A204.1 (cell line): Measurements from ENCODE around the gene TEP1.

Experiments
- FAIRE-seq: peaks from 2 replicates; lab custom pipeline; 2012; peaks lifted over from hg19 to GRCh38; lab: Jason Lieb, UNC

The TEP1 gene

DNA sequence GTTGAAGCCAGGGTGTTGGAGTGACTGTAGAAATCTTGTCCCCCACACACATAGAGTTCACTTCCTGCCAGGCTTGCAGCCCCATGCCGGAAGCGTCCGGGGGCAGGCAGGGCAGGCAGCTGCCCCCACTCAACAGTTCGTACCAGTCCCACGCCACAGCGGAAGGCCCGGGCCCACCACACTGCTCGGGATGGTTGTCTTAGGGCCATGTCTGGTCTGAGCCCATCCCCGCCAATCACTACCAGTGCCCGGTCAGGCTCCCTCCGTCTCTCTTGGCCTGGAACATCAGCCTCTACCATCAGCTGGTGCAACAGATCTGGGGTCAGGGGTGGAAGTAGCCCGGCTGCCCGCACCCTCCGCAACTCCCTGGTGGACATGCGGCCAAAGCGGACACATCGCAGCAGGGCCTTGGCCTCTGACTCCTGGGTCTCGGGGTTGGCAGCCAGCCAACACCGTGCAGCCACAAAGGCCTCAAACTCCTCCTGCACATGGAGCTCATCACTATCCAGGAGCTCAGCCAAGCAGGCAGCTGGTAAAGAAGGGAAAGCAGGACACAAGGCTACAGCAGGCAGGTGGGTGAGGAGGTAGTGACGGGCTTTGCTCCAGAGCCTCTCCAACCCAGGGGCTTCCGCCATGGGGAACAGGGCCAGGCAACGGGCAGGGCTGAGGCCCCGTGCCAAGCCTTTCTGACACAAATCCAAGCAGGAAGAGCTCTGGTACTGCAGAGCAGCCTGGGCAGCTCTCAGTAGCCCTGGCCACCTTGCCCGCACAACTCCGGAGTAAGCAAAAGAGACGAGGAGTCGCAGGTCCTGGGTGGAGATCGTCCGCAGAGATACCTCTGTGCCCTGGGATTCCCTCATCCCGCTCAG, 16.7 kb upstream of the TEP1 start:
- FAIRE-seq: no peak

DNA sequence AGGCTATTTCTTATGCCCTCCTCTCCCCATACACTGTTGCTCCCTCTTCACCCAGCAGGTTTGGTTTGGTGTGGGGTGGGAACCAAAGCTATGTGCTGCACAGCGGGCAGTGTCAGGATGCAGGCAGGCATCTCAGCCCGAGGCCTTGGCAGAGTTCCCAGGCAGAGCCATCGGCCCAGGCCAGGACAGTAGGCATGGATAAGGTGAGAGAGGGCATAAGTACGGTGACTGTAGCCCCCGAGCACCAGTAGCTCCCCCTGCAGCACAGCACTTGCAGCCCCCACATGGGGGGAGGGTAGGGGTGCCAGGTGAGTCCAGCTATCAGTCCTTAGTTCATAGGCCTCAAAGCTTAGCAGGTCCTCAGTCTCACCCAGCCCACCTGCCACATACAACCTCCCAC, 15.5 kb upstream of the TEP1 start:
- no peak for FAIRE-seq

DNA sequence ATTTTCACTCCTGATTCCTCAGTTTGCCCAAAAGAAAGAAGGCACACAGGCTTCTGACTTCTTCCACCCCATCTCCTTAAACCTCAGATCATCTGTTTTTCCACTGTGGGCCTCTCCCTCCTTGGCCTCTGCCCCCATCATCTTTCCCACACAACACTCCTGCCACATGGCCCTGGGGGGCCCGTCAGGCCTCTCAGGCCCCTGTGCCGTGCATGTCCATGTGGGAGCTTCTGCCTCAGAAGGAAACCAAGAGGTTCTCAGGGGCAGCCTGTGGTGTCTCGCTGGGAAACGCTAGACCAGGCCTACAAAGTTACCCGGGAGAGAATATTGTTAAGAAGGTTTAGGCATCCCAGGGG, 14.7 kb upstream of the TEP1 start:
- FAIRE-seq: no peak

DNA sequence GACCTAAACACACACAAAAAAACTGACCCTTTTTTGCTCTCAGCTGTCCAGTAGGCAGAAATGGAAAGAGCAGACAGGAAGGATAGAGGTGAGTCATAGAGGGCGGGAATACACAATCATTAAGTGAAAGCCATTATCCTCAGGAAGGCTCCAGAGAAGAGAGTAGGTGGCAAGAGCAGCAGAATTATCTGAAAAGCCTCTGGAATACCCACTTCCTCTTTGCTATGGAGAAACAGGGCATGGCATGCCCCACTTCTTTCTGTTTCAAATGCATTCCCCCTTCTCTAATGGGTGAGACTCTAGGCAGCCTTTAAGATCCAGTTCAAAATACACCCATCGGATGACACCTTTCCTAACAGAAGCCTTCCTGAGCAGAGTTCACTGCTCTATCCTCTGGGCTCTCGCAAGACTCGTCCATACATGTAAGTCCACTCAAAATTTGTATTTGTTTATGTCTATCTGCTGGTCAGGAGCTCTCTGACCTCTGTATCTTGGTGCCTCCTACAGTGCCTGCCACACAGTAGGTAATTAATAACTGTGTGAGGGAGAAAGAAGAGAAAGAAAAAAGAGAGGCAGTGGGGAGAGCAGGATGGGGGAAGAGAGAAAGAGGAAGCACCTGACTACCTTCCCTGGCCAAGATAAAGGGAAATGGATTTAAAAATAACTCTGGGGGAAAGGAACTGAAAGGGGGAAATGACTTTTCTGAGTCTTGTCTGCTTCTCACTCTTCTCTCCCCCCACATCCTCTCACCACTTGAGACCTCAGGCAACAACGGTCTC, 14.1 kb upstream of the TEP1 start:
- no peak for FAIRE-seq

DNA sequence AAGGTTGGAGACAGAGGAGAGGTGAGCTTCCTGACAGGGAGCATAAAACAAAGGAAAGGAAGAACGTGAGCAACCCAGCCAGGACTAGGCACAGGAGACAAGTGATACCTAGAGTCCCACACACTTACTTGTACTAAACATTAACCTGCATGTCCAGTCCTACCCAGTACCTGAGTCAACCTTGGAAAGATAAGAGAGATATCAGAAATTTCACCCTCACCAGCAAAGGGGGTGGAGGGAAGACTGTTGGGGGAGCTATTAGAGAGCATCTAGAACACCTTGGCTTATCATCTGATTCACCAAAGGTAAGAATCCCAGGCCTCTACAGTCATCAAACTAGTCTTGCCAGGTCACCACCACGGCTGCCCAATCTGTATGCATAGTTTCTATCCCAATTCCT, 11.6 kb upstream of the TEP1 start:
- FAIRE-seq: no peak

DNA sequence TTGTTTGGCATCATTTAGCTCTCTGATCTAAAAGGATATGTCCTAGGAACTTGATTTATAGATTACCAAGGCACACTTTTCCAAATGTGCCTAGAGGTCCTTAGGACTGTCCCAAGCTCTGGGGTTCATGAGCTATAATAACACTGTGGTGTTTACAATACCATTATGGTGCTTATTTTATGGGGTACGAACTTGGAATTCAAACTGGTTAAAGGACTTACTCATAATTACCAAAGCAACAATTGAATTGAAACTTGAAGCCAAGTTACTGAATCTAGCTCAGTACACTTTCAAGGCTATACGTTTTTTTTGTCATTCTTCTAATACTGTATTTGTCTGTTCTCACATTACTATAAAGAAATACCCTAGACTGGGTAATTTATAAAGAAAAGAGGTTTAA, 9.6 kb upstream of the TEP1 start:
- FAIRE-seq: no peak

DNA sequence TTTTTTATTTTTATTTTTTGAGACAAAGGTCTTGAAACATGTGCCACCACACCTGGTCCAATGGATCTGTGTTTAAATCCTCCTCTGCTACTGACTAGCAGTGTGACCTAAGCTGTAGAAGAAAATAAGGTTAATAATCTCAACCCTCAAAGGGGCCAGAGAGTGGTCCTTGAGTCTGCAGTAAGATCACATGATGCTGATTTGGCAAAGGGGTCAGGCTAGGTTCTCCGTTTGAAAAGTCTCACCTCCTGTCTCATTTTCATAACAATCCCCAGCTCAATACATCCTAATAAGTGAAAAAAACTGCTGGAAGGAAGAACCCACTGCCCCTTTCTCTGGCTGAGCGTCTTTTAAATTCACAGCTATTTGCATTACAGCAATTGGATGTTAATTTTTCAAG, 8.0 kb upstream of the TEP1 start:
- no peak for FAIRE-seq

DNA sequence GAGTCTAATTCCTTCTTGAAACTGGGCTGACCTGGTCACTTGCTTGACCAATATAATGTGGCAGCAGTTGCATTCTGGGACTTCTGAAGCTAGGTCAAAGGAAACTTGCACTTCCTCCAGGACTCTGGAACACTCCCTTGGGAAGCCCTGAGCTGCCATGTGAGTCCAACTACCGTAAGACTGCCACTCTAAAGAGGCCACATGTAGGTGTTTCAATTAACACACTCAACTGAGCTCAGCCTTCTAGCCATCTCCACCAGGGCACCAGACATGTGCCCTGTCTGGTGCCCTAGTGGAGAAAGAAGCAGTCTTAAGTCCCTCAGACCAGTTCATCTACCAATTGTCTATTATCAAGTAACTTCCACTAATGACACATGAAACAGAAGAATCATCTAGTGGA, 6.1 kb upstream of the TEP1 start:
- no peak for FAIRE-seq

DNA sequence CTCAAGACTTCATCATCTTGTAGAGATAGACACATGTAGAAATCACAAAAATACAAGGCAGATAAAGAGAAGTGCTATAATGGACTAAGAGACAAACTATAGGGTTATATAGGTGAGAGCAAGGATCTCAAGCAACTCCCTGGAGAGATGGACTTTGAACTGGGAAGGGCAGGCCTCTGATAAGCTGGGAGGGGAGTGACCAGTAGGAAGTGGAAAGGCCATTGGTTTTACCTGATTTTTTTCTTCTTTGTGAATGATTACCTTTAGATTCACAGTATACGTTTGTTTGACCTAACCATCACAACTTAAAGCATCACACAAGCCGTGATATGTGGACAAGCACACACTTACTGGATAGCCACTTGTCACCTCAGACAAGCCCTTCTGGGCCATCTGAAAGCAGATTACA, 5.2 kb upstream of the TEP1 start:
- FAIRE-seq: no peak

DNA sequence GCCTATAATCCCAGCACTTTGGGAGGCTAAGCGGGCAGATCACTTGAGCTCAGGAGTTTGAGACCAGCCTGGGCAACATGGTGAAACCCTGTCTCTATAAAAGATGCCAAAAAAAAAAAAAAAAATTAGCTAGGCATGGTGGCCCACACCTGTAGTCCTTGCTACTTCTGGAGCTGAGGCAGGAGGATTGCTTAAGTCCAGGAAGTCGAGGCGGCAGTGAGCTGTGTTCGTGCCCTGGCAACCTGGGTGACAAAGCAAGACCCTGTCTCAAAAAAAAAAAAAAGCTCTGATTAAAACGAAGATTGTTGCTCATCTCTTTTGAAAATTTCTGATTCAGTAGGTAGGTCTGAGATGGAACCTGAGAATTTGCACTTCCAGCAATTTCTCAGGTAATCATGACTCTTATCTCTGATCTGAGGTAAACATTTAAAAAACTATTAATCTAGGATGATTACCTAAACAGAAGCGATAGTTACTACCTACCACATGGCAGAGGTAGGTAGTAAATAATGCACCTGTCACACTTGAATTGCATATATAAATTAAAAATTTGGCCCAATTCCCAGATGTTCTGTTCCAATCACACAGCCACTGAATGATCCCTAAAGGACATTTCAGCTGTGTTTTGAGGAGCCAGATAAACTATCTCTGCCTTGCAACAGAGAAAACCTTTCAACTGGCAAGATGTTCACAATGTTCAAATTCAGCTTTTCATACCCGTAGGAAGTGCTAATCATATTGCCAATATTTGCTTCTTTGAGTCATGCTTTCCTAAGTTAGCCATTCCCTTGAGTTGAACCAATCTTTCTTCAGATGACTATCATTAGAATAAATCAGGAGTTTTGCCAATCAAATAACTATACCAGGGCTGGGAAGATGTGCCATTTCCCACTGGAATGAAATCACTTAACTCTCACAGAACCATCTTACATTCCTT, 4.2 kb upstream of the TEP1 start:
- FAIRE-seq: no peak

DNA sequence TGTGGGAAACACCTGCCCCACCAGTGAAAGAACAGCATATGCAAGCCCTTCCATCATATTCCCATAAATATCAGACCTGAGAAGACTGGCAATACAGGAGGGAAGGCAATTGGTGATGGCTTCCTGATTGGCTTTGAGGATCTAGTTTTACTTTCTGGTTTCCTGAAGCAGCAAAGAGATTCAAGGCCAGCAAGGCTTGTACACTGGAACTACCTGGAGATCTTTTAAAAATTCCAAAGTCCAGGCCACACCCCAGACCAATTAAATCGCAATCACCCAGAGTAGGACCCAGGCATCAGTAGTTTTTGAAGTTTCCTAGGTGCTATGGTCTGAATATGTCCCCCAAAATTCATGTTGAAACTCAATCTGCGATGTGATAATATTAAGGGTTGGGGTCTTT, 2.9 kb upstream of the TEP1 start:
- FAIRE-seq: no peak

DNA sequence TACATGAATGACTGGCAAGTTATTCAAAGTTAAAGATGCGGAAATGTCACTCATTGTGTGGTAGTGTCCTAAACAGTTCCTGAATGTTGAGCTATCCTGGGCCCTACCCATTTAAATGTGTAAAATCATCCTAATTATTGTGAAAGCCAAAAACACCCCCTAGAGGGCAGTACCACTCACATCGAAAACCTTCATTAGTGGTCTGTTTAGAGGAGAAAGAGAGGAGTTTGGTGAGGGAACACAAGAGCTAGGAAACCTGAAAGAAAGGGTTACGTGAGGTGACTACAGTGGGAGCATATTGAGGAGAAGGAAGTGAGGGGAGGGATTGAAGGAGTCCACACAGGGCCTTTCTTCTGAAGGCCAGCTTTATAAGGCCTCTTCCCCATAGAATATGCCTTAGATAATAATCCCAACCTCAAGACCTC, 2.5 kb upstream of the TEP1 start:
- no peak for FAIRE-seq

DNA sequence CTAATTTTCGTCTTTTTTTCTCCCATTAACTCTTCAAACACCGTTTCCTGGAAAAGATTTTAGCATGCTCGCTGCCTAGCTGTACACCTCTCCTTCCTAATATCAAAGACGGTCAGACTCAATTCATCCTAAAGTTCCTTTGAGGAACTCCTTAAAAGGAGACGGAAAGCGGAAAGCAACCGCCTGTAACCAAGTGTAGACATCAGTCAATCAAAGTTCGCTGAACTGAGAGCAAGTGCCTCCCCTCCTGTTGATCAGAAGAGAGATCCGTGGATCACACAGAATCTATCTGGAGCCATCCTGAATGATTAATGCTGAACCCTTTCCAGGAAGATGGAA, 412 bp upstream of the TEP1 start:
- no peak for FAIRE-seq

DNA sequence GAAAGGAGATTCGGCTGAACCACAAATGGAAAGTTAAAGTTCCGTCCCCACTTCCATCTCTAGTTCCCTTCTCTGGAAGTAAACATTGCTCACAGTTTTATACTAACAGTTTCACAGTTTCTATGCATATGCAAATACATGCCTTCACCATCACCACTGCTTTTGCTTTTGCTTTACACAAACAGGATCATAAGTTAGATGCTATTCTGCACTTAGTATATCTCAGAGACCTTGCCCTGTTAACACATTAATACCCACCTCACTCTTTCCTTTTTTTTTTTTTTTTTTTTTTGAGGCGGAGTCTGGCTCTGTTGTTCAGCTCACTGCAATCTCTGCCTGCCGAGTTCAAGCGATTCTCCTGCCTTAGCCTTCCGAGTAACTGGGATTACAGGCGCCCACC, 890 bp downstream of the TEP1 start:
- no peak for FAIRE-seq

DNA sequence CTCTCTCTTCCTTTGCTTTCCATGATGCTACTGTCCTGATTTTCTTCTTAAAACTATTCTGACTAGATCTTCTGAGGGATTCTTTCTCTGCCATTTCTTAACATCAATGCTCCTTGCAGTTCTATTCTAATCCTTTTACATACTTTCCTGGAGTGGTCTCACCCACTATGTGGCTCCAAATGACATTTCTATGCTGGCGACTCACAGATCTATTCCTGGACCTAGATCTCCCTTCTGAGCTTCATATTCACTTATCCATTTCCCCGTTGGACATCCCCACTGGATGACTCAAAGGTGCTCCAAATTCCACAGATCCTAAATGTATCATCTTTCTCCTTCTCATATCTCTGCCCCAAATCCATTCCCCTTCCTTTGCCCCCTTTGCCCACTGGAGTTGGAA, 4.1 kb downstream of the TEP1 start:
- no peak for FAIRE-seq

DNA sequence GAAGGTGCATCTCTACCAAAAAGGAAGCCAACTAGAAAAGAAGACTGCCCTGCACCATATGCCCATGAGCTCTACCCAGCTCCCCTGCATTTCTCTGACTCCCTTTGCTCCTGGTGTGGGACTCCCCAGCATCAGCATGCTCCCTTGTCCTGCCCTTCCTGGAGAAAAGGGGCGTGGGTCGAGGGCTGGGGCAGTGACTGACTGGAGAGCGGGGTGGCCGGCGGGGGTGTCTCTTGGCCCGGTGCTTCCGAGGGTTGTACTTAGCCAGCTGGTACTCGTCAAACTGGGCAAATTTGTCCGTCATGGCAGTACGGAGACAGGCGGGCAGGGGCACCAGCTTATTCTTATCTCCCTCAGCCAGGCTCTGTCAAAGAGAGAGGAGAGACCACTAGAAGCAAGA, 9.8 kb downstream of the TEP1 start:
- no peak for FAIRE-seq

DNA sequence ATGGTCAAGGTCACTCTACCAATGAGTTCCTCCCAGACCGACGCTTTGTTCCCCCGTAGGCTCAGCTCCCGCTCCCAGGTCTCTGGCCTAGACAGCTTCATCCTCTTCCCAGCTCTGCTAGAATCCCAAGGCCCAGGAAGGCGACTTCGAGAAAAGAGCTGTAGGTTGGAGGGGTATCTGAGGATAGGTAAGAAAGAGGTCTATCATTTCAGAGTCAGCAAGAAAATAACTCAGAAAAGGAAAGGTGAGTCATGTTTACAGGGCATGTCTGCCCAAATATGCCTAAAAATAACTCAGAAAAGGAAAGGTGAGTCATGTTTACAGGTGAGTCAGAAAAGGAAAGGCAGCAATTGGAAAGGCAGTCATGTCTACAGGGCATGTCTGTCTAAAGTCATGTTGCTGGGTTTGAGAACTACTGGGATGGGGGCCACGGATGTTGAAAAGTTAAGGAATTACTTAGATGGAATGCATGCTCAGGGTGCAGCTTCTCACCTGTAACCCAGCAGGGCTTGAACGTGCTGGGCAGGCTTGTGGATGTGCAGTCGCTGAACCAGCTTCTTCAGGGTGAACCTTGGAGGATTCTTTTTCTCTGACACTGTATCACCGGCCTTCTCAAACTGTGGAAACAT, 12.2 kb downstream of the TEP1 start:
- no peak for FAIRE-seq

DNA sequence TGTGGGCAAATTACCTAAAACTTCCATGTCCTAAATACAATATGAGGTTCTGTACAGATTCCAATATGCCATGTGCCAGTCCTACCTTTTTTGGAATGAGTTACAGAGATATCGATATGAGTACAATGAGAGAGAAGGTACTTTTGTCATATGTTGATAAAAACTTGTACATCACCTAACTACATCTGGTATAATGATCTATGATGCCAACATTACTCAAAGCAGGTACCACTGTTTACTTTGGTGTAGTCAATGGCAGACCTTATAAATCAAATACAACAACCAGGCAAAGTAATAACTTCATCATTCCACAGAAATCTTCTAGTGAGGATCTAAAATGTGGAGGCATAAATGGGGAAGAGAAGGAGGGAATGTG, 12.7 kb downstream of the TEP1 start:
- no peak for FAIRE-seq

DNA sequence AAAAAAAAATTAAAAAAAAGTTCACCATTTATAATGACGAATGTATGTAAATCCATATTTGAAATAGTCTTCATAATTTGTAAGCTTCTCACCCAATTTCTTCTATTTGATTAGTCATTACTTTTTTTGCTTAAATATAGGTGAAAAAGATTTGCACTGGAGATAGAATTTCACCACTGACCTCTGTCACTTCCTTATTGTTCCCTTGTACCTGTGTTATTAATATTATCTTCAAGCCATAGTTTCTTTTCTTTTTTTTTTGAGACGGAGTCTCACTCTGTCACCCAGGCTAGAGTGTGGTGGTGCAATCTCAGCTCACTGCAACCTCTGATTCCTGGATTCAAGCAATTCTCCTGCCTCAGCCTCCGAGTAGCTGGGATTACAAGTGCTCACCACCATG, 15.8 kb downstream of the TEP1 start:
- FAIRE-seq: no peak

DNA sequence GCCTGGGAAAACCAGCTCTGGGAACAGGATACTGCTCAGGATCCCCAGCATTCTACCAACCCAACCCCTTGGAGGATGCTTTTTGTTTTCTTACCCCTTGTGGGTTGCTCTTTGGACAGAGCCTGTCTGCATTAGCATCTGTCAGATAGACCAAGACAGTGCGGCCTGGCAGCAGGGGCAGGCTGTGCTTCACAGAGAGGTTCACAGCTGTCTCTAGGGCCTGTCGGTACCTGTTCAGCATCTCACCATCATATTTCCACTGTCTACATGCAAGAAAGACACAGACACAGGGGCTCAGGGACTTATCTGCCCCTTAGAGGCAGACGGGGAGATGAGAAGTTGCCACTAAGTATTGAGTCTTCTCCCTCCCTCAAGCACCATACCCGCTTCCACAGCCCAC, 21.8 kb downstream of the TEP1 start:
- no peak for FAIRE-seq

DNA sequence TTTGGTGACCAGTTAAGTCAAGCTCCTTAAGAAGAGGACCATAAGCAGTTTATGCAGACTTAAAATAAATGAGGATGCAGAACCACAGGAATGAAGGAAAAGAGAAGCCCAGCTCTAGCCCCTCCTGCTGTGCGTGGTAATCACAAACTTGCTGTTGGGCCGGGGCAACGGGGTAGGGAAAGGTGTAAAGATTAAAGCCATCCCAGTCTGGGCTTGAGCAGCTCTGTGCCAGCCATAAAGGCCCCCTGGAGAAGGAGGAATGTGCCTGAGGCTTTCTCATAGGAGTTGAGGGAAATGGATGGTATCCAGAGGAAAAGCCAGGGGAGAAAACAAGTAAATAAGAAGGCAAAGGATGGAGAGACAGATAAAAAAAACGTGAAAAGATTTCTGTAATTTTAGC, 25.1 kb downstream of the TEP1 start:
- FAIRE-seq: no peak

DNA sequence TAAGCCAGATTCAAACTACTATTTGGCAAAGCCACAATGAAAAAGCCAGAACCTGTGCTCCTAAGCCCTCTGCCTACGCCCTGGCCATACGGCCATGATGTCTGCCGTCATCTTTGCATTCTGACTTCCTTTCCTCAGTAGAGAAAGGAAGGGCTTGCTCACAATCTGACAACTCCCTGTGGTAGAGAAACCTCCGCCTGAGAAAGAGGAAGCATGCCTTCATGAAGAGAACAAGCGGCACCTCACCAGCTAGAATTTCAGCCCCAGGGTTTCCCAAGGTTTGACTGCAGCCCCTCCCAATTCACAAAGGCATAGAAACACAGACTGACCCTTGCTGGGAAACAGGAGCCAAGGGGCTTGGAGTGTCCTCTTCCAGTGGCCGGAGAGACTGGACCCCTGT, 25.7 kb downstream of the TEP1 start:
- FAIRE-seq: no peak
